ENCODE measurements around the gene CEBPG.

The CEBPG gene

GRCh38 chr19:33333151-33333550, 40.4 kb upstream of the CEBPG start:
- no peak for TF ChIP-seq CTCF (IDR thresholded peaks at IDR 0.05; ENCODE audit: control insufficient read depth, extremely low read depth, insufficient read depth)
- H3K4me3 ChIP-seq (ENCODE audit: low read depth, low read length) = no peak overlapping the region
- DNase-seq (ENCODE audit: low read depth) = no peak

- no peak for DNase-seq (ENCODE audit: low read depth)
- H3K4me3 ChIP-seq (ENCODE audit: low read depth, low read length) = no peak overlapping the region
- no peak for TF ChIP-seq CTCF (IDR thresholded peaks at IDR 0.05; ENCODE audit: control insufficient read depth, extremely low read depth, insufficient read depth)
Observed at GRCh38 chr19:33333642-33334041, 39.9 kb upstream of the CEBPG start.

GRCh38 chr19:33334271-33334670, 39.2 kb upstream of the CEBPG start:
- TF ChIP-seq CTCF (IDR thresholded peaks at IDR 0.05; ENCODE audit: control insufficient read depth, extremely low read depth, insufficient read depth) = no peak

GRCh38 chr19:33335446-33335845, 38.1 kb upstream of the CEBPG start:
- DNase-seq (ENCODE audit: low read depth) = no peak
- no peak for TF ChIP-seq CTCF (IDR thresholded peaks at IDR 0.05; ENCODE audit: control insufficient read depth, extremely low read depth, insufficient read depth)
- no peak overlapping the region for H3K4me3 ChIP-seq (ENCODE audit: low read depth, low read length)

More at GRCh38 chr19:33334271-33334670, 39.2 kb upstream of the CEBPG start:
- H3K4me3 ChIP-seq (ENCODE audit: low read depth, low read length) = no peak overlapping the region
- DNase-seq (ENCODE audit: low read depth) = no peak

GRCh38 chr19:33339016-33339984, 34.2 kb upstream of the CEBPG start:
- no peak for DNase-seq (ENCODE audit: low read depth)
- TF ChIP-seq CTCF (IDR thresholded peaks at IDR 0.05; ENCODE audit: control insufficient read depth, extremely low read depth, insufficient read depth) = no peak
- no peak overlapping the region for H3K4me3 ChIP-seq (ENCODE audit: low read depth, low read length)

- no peak for TF ChIP-seq CTCF (IDR thresholded peaks at IDR 0.05; ENCODE audit: control insufficient read depth, extremely low read depth, insufficient read depth)
- H3K4me3 ChIP-seq (ENCODE audit: low read depth, low read length) = no peak overlapping the region
- DNase-seq (ENCODE audit: low read depth) = no peak
Observed at GRCh38 chr19:33340991-33341390, 32.5 kb upstream of the CEBPG start.
